Effector CD8-positive, alpha-beta T cell (primary cell): Measurements from ENCODE around the gene SDHA.
"Not testable (repeated sequence)": the region's sequence is repeated elsewhere in the genome, so short reads cannot be mapped to it uniquely, and the experiment has no call there.

Source experiments
- DNase-seq: peaks from one replicate; lab custom pipeline; 2025; lab: John Stamatoyannopoulos, UW

SDHA gene

DNA sequence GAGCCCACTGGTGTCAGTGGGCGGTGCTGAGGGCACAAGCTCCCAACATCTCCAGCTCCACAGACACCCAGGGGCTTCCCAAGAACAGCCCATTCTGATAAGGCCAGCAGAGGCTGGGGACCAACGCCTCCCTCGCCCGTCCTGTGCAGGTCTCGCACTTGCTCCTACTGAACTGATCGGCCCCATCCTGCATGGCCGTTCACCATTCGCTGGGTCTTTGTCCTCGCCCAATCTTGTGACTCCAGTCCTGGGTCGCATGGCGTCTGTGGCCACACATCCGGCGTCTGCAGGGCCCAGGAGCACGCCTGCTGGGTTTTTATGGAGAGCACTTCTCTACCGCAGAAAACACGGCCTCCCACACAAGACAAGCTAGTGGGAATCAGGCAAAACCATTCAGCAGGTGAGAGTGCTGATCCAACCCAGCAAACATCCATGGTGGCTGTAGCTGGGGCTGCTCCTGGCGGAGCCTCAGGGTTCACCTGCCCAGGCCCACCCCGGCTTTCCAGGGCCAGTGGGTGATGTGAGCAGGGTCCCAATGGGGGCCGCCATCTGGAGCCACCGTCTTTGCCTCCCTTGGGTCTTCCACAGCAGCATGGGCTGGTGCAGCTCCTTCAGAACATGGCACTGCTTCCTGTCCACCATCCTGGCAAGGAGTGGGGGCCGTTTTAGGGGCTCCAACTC lies 19.5 kb upstream of the SDHA start:
- DNase-seq = no peak

DNA sequence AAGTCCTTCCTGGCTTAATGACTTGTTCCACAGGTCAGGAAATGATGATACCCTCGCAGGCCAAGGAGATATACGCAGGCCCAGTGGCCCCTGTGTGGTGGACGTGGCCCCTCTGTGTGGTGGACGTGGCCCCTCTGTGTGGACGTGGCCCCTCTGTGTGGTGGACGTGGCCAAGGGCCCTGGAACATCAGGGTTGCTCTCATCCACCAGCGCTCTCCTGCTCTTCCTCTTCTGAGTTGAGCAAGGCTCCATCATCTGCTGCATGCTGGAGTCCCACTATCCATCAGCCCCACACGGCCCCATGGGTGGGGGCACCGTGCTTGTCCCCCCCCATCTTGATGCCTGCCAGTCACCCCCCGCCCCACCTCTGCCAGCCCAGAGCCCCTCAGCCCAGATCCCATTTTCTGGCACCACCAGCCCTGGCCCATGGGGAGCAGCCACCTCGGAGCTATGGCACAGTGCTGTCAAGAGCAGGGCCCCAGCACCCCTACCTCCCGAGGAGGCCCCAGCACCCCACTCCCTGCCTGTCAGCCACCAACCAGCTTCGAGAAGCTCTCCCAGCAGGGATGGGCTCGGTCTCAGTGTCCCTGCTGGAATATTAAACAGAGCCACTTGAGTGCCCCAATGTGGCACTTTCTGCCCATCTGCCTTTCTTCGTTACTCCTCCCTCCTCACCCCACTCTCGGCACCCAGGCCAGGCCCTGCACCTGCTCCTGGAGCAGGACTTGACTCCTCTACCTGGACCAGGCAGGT lies 18.7 kb upstream of the SDHA start:
- no peak for DNase-seq

- DNase-seq = no peak
Measured at GRCh38 chr5:199950-200645, 18.0 kb upstream of the SDHA start.

GRCh38 chr5:200985-201384 lies 17.1 kb upstream of the SDHA start:
- DNase-seq = no peak

DNA sequence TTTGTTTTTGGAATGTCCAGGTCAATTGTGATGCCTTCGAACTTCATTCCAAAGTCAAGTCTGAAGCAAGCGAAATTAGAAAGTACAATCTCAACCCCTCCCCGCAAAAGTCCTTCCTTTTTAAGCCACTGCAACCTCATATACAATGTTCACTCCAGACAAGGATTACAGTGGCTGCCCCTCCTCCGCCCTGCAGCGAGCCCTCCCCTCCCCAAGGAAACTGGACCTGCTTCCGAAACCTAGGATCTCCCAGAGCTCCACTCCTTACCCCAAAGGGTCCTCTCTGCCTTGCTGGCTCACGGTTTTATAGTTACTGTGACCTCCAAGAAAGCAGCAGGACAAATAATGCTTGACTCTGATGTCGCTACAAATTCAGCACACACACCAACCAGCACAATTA lies 16.4 kb upstream of the SDHA start:
- no peak for DNase-seq

- DNase-seq = no peak
Measured at GRCh38 chr5:203246-203930, 14.7 kb upstream of the SDHA start.

- DNase-seq = no peak
Measured at GRCh38 chr5:204001-204400, 14.1 kb upstream of the SDHA start.

- no peak for DNase-seq
Measured at GRCh38 chr5:204462-204861, 13.7 kb upstream of the SDHA start.

GRCh38 chr5:204966-205670 lies 13.0 kb upstream of the SDHA start:
- no peak for DNase-seq

DNA sequence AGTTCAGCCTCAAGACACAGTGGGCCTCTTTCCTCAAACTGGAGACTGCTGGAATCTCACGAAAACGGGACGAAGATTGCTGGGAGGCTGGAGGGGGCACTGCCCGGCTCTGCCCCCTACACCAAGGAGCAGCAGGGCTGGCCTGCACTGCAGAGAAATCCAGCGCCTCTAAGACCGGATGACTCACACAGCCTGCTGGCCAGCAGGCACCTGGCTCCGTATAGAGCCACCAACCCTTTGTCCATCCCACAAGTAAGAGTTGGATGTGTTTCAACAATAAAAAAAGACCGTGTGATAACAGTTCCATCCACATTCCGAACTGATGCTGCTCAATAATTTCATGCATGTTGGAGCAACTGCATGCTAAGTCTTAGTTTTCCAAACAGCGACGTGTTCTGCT lies 11.7 kb upstream of the SDHA start:
- DNase-seq = no peak

DNA sequence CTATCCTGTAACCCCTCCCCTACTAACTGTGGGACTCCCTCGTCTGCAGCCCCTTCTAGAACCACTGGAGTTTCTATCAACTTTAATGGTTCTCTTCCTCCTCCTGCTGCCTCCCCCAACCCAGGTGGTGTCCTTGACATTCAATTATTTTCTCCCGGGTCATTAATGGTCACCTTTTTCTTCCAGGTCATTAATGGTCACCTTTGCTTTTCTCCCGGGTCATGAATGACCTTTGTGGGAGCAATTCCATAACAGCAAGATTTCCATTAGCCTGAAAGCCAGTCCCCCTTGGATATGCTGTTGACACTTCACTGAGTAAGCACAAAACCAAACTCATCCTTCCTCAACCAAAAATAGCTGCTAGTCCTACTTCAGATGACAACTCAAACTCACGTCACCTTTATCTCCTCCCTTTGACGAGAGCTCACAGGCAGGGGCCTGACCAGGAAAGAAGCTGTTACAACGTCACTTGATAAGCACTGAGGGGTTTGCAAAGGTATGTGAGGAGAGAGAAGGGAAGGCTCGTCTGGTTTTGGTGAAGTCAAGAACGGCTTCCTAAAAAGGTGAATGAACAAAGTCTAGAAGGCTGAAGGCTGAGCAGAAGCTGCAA lies 11.1 kb upstream of the SDHA start:
- DNase-seq = no peak

- no peak for DNase-seq
Measured at GRCh38 chr5:207599-207998, 10.5 kb upstream of the SDHA start.

DNA sequence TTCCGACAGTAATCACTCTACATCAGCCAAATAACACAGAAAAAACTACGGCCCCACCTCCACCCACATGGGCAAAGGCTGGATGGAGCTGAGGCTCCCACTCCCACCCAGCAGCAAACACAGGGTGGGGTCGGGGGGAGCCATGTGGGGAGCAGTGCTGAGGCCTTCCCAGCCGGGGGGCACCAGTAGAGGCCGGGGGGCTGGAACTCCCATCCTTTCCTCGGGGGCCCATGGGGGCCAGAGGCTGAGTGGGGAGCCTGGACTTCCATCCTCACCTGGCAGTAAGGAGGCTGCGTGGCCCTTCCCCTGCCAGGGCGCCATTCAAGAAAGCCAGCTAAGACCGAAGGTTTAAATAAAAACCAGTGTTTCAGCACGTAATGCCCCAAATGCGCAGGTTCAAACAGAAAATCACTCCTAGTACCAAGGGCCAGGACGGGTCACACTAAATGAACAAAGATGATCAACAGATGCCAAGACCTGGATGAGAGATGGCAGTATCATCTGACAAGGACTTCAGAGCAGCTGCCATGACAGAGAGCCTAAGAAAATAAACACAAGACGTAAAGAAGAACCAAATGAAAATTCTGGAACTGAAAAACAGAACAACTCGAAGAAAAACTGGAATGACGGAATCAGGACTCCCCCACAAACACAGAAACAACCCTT lies 9.5 kb upstream of the SDHA start:
- DNase-seq = no peak

- no peak for DNase-seq
Measured at GRCh38 chr5:213803-214395, 4.2 kb upstream of the SDHA start.

GRCh38 chr5:215256-215655 lies 2.9 kb upstream of the SDHA start:
- not testable (repeated sequence) for DNase-seq

DNA sequence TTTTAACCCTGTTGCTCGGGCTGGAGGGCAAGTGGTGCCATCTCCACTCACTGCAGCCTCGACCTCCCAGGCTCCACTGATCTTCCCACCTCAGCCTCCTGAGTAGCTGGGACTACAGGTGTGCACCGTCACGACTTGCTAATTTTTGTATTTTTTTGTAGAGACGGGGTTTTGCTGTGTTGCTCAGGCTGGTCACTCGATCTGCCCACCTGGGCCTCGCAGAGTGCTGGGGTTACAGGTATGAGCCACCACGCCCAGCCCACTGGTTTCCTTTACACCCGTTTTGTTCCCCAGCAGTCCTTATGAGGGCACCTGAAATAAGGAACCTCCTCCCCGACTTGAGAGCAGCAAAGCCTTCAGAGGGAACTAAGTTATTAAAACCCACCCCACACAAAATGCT lies 2.0 kb upstream of the SDHA start:
- DNase-seq = not testable (repeated sequence)

DNA sequence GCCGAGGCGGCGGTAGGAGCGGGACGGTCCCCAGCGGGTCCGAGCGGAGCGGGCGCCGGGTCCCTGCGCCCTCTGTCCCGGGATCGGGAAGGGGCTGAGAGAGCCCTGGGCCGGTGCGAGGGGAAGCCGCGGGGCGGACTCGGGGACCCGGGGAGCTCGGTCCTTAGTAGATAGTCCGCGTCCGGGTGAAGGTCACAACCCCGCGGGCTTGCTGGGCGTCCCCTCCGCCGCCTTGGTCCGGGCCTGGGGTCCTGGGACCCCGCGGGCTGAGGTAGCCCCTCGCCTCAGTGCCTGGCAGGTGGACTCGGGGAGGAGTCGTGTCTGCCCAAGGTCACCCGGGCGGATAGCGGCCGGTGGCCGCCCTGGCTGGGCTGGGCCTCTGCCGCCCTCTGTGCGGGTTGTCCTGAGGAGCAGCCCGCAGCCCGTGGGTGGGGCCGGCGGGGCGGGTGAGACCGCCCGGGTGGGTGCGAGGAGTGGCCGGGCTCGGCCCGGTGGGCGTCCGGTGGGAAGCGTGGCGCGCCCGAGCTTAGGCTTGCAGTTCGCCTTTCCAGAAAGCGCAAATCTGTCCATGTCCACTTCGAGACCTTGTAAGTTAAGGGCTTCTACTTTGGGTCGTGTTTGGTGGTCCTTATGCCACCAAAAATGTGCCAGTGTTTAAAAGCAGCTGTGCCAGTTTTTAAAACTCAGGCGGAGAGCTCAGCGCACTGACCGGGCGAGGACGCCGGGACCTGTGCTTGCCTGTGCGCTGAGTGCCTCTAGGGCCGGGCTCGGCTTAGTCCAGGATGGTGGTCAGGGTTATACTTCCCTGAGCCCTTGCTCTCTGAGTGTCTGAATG lies 554 bp downstream of the SDHA start:
- peak; percentile 20 for DNase-seq

- no peak for DNase-seq
Measured at GRCh38 chr5:219460-219863, 1.3 kb downstream of the SDHA start.

DNA sequence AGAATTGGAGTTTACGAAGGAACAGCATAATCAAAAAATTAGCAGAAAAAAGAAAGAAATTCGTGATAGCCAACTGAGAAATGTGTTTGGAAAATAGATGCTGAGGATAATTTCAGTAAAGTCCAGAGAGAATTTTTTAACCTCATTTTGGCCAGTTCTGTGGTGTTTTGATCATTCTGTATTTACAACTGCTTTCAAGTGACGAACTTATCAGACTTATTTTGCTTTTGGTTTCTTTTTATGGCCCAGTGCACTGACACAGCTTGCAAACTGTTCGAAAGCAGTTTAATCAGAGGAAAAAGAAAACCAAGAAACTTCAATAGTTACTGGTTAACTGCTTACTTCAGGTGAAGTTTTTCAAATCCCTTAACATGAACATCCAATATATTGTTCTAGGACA lies 1.9 kb downstream of the SDHA start:
- DNase-seq = no peak
